ENCODE data around the gene WWOX.

Gene WWOX

DNA sequence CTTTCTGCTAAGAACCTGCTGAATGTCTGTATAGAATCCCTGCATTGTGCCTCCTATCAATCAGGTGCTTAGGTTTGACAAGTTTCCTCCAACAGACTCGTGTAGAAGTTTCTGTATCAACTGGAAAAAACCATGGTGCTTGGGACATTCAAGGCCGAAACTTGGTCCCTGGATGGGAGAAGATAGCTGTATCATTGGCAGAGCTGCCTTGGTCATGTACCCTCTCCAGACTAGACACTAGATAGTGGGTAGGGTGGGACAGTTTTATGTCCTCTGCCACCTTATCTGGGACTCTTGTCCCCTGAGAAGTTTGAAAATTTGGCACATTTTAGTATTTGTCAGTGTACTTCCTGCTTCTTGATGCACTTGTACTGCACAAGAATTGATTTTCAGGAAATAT, 520.8 kb downstream of the WWOX start:
- Histone ChIP-seq H3K27ac (ENCODE audit: low read depth, low read length, severe bottlenecking) (no peak overlapping the region), H3K9me3 (ENCODE audit: control insufficient read depth, low read length) (peaks cover 10% of the 10 kb centered on the region), H3K4me1 (ENCODE audit: control insufficient read depth, insufficient read depth, low read length, poor library complexity, severe bottlenecking) (peaks cover 9% of the 10 kb centered on the region), H3K4me3 (ENCODE audit: extremely low read depth, insufficient read depth, low read length, poor library complexity, severe bottlenecking) (no peak overlapping the region), H3K36me3 (ENCODE audit: control insufficient read depth, insufficient read depth, low read length) (no peaks in the 10 kb centered on the region)
- WGBS, 2 experiments (ENCODE audit: insufficient coverage in 2 of 2) = 40 to 86% methylated on average over 1 of the region's 2 CpGs

DNA sequence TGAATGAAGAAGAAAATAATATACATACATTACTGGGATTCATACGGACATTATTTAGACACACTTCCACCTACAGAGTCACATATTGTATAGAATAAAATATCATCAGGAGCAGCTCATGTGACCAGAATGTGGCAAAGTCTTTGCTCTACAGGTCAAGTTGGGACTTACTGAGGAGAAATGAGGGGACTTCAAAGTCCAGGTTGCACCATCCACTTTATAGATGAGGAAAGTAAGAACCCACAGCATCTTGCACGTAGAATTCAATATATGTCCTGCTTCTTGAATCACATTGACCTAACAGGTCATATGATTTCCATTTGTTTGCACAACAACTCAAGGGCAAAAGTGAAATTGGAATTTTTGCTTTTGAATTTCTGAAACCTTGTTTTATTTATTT, 524.3 kb downstream of the WWOX start:
- Histone ChIP-seq H3K4me1 (ENCODE audit: control insufficient read depth, insufficient read depth, low read length, poor library complexity, severe bottlenecking) (no peaks in the 10 kb centered on the region), H3K4me3 (ENCODE audit: extremely low read depth, insufficient read depth, low read length, poor library complexity, severe bottlenecking) (no peak overlapping the region), H3K9me3 (ENCODE audit: control insufficient read depth, low read length) (peaks cover 10% of the 10 kb centered on the region), H3K36me3 (ENCODE audit: control insufficient read depth, insufficient read depth, low read length) (no peaks in the 10 kb centered on the region), H3K27ac (ENCODE audit: low read depth, low read length, severe bottlenecking) (no peak overlapping the region)
- WGBS, 2 experiments (ENCODE audit: insufficient coverage in 2 of 2) = 100% methylated on average over 1 of the region's 2 CpGs; no CpG with 5 or more reads in 1 of the 2 experiments

DNA sequence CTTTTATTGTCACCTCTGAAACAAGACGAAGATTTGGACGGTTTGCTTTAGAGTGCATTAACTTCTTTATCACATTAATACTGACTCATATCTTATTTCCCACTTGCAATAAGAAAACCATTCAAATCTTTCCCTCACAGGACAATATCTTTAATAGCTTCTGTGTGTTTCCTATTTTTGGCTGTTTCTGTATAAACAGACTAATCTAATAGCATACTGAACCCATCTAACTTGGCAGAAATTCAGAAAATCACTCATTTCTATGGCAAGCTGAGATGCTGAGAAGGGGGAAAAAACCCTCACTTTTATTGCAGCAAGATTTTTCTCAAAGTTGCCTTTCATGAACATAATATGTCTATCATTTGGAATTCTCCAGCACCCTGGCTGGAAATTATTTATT, 524.9 kb downstream of the WWOX start:
- no peak overlapping the region for H3K27ac ChIP-seq (ENCODE audit: low read depth, low read length, severe bottlenecking)
- peaks cover 10% of the 10 kb centered on the region for H3K9me3 ChIP-seq (ENCODE audit: control insufficient read depth, low read length)
- WGBS, 2 experiments (ENCODE audit: insufficient coverage in 2 of 2) = 89 to 100% methylated on average over 2 of the region's 2 CpGs
- no peak overlapping the region for H3K4me3 ChIP-seq (ENCODE audit: extremely low read depth, insufficient read depth, low read length, poor library complexity, severe bottlenecking)
- H3K4me1 ChIP-seq (ENCODE audit: control insufficient read depth, insufficient read depth, low read length, poor library complexity, severe bottlenecking) = no peaks in the 10 kb centered on the region
- H3K36me3 ChIP-seq (ENCODE audit: control insufficient read depth, insufficient read depth, low read length) = no peaks in the 10 kb centered on the region

DNA sequence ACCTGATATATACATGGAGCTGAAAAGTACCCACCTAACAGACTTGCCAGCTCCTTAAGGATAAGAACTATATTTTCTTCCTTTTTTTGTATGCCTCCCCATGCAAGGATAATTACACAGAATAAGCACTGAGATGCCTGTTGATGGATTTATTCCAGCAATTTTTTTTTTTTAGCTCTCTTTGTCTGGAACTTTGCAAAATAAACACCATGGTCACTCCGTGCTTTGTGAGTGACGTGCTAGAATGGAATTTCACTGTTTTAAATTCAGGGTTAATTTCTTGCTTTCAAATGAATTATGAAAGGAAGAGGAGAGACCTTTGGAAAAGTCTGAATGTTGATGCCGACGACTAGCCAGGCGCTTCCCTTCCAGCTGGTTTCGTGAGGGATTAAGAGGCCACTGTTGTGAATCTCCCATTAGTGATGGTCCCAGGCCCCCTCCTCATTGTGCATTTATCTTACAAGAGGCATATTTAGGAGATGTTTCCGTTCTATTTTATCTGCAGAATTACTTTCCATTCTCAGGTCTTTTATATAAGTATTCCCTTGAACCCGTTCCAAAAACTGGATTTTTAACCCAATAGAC, 529.1 kb downstream of the WWOX start:
- Histone ChIP-seq H3K36me3 (ENCODE audit: control insufficient read depth, insufficient read depth, low read length) (no peaks in the 10 kb centered on the region), H3K4me3 (ENCODE audit: extremely low read depth, insufficient read depth, low read length, poor library complexity, severe bottlenecking) (no peak overlapping the region), H3K27ac (ENCODE audit: low read depth, low read length, severe bottlenecking) (no peak overlapping the region), H3K4me1 (ENCODE audit: control insufficient read depth, insufficient read depth, low read length, poor library complexity, severe bottlenecking) (no peaks in the 10 kb centered on the region), H3K9me3 (ENCODE audit: control insufficient read depth, low read length) (peaks cover 11% of the 10 kb centered on the region)
- 86 to 90% methylated on average over 2 to 3 of the region's 8 CpGs for WGBS, 2 experiments (ENCODE audit: insufficient coverage in 2 of 2)

DNA sequence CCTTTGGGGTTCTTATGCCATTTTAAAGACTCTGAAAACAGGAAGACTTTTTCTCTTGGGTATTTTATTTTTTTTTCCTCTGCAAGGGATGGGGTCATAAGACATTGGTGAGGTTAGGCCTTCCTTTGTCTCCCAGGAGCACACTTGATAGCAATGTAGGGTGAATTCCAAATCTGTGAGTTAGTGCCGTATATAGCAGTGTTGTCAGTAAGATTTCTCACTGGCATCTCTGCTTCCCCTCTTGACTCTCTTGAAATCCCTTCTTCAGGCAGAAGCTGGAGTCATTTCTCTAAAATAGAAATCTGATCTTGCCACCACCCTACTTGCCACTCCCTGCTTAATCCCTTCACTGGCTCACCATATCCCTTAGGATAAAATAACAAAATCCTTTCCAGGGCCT, 529.7 kb downstream of the WWOX start:
- no peaks in the 10 kb centered on the region for H3K36me3 ChIP-seq (ENCODE audit: control insufficient read depth, insufficient read depth, low read length)
- 43 to 80% methylated on average over 1 of the region's 1 CpG for WGBS, 2 experiments (ENCODE audit: insufficient coverage in 2 of 2)
- no peak overlapping the region for H3K4me3 ChIP-seq (ENCODE audit: extremely low read depth, insufficient read depth, low read length, poor library complexity, severe bottlenecking)
- peaks cover 11% of the 10 kb centered on the region for H3K9me3 ChIP-seq (ENCODE audit: control insufficient read depth, low read length)
- no peaks in the 10 kb centered on the region for H3K4me1 ChIP-seq (ENCODE audit: control insufficient read depth, insufficient read depth, low read length, poor library complexity, severe bottlenecking)
- no peak overlapping the region for H3K27ac ChIP-seq (ENCODE audit: low read depth, low read length, severe bottlenecking)

DNA sequence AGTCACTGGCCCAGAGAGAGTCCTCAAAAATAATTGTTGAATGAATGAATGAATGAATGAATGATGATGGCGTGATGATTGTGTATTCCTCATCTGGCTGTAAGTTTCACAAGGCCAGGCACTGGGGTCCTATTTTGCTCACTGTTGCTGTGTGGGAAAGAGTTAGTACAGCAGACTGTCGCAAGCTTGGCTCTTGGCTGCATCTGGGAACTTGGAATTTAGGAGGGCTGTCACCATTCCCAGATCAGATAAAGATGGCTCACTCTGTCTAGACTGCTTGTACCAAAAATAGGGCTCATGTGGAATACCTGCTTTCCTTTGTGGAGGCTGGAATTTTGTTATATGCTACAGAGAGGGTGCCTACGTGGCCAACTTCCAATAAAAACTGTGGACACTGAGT, 530.6 kb downstream of the WWOX start:
- Histone ChIP-seq H3K4me3 (ENCODE audit: extremely low read depth, insufficient read depth, low read length, poor library complexity, severe bottlenecking) (no peak overlapping the region), H3K36me3 (ENCODE audit: control insufficient read depth, insufficient read depth, low read length) (no peaks in the 10 kb centered on the region), H3K4me1 (ENCODE audit: control insufficient read depth, insufficient read depth, low read length, poor library complexity, severe bottlenecking) (no peaks in the 10 kb centered on the region), H3K9me3 (ENCODE audit: control insufficient read depth, low read length) (peaks cover 11% of the 10 kb centered on the region), H3K27ac (ENCODE audit: low read depth, low read length, severe bottlenecking) (no peak overlapping the region)
- 85 to 88% methylated on average over 2 of the region's 3 CpGs for WGBS, 2 experiments (ENCODE audit: insufficient coverage in 2 of 2)

DNA sequence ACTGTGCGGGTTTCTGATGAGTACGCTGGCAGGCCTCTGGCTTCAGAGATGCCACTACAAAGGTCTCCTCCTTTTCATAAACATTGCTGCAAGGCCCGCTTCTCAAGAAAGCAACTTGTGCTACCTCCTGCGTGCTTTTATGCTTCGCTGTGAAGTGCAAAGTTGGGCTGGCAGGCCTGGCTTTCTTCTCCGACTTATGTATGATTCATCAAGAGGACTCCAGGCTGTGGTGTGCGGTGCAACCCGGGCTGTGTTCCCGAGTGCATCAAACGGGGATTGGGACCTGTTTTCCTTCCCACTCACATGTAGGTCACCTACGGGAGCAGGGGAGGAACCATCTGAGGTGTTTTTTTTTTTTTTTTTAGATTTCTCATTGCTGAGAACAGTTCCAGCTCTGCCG, 534.1 kb downstream of the WWOX start:
- Histone ChIP-seq H3K4me1 (ENCODE audit: control insufficient read depth, insufficient read depth, low read length, poor library complexity, severe bottlenecking) (no peaks in the 10 kb centered on the region), H3K4me3 (ENCODE audit: extremely low read depth, insufficient read depth, low read length, poor library complexity, severe bottlenecking) (no peak overlapping the region), H3K36me3 (ENCODE audit: control insufficient read depth, insufficient read depth, low read length) (no peaks in the 10 kb centered on the region), H3K27ac (ENCODE audit: low read depth, low read length, severe bottlenecking) (no peak overlapping the region), H3K9me3 (ENCODE audit: control insufficient read depth, low read length) (peaks cover 11% of the 10 kb centered on the region)
- WGBS, 2 experiments (ENCODE audit: insufficient coverage in 2 of 2) = 87% methylated on average over 7 to 11 of the region's 12 CpGs

DNA sequence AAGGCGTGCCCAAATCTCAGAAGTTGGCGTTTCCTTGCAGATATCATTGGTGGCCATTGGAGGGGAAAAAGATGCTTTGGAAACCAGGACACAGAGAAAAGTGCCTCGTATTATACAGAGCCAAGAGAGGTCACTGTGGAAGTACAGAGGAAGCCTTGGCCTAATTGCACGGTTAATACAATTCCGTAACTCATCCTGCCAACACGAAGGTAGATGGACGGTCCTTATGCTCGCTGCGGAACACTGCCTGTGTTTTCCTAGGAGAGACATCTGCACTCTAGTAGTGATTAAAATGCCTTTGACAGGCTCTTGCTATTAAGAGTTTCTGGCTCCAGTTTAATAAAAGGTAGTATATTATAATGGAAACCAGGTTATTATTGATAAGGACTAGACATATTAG, 536.4 kb downstream of the WWOX start:
- no peak overlapping the region for H3K27ac ChIP-seq (ENCODE audit: low read depth, low read length, severe bottlenecking)
- H3K36me3 ChIP-seq (ENCODE audit: control insufficient read depth, insufficient read depth, low read length) = no peaks in the 10 kb centered on the region
- WGBS, 2 experiments (ENCODE audit: insufficient coverage in 2 of 2) = 88 to 93% methylated on average over 9 of the region's 9 CpGs
- H3K9me3 ChIP-seq (ENCODE audit: control insufficient read depth, low read length) = peaks cover 5% of the 10 kb centered on the region
- no peak overlapping the region for H3K4me3 ChIP-seq (ENCODE audit: extremely low read depth, insufficient read depth, low read length, poor library complexity, severe bottlenecking)
- H3K4me1 ChIP-seq (ENCODE audit: control insufficient read depth, insufficient read depth, low read length, poor library complexity, severe bottlenecking) = no peaks in the 10 kb centered on the region

DNA sequence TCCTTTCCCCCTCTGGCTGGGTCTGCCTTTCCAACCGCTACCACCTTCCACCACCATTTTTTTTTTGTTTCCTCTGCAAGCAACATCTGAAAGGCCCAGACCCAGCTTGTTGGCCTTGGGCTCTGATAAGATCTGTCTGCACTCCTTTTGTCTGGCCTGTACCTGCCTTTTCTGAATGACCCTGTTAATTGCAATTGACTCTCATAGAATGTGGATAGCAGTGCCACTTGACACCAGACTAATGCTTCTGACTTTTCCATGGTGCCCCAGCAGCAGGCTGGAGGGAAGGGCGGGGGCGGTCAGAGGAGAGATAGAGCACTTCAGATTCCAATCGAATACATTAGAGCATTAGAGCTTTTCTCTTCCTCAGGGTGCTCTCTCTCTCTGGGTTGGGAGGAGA, 538.9 kb downstream of the WWOX start:
- H3K4me3 ChIP-seq (ENCODE audit: extremely low read depth, insufficient read depth, low read length, poor library complexity, severe bottlenecking) = no peak overlapping the region
- no peak overlapping the region for H3K27ac ChIP-seq (ENCODE audit: low read depth, low read length, severe bottlenecking)
- H3K36me3 ChIP-seq (ENCODE audit: control insufficient read depth, insufficient read depth, low read length) = no peaks in the 10 kb centered on the region
- no peaks in the 10 kb centered on the region for H3K4me1 ChIP-seq (ENCODE audit: control insufficient read depth, insufficient read depth, low read length, poor library complexity, severe bottlenecking)
- 71 to 79% methylated on average over 1 to 3 of the region's 4 CpGs for WGBS, 2 experiments (ENCODE audit: insufficient coverage in 2 of 2)
- no peaks in the 10 kb centered on the region for H3K9me3 ChIP-seq (ENCODE audit: control insufficient read depth, low read length)

DNA sequence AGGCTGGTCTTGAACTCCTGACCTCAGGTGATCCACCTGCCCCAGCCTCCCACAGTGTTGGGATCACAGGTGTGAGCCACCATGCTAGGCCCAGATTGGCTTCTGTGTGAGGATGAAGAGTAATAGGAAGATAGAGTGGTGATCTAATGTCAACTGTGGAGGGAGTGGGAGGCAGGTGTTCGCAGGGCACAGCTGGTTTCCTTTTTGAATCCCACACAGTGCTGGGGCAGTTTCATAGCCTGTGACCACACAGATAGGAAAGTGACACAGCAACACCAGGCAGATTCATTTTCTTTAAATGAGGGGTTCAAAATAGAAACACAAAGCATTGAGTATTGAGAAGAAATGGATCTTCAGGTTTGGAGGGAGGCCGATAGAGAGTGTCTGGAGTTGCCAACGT, 540.3 kb downstream of the WWOX start:
- no peaks in the 10 kb centered on the region for H3K36me3 ChIP-seq (ENCODE audit: control insufficient read depth, insufficient read depth, low read length)
- no peak overlapping the region for H3K27ac ChIP-seq (ENCODE audit: low read depth, low read length, severe bottlenecking)
- no peaks in the 10 kb centered on the region for H3K9me3 ChIP-seq (ENCODE audit: control insufficient read depth, low read length)
- H3K4me3 ChIP-seq (ENCODE audit: extremely low read depth, insufficient read depth, low read length, poor library complexity, severe bottlenecking) = no peak overlapping the region
- WGBS, 2 experiments (ENCODE audit: insufficient coverage in 2 of 2) = 80 to 100% methylated on average over 1 of the region's 3 CpGs
- H3K4me1 ChIP-seq (ENCODE audit: control insufficient read depth, insufficient read depth, low read length, poor library complexity, severe bottlenecking) = no peaks in the 10 kb centered on the region

DNA sequence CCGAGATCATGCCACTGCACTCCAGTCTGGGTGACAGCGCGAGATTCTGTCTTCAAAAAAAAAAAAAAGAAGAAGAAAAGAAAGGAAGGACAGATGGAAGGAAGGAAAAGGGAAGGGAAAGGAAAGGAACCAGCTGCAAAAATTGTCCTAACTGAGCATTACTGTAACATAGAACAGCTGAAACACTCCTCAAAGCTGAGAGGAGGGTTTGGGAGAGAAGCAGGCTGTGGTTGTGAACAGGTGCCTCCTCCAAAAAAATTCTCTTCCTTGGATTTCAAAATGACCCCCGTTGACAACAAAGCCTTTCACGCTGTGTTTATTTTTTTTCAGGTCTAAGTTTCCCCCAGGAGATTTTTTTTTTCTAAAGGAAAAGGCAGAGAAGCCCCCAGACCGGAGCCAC, 541.4 kb downstream of the WWOX start:
- H3K36me3 ChIP-seq (ENCODE audit: control insufficient read depth, insufficient read depth, low read length) = no peaks in the 10 kb centered on the region
- H3K4me1 ChIP-seq (ENCODE audit: control insufficient read depth, insufficient read depth, low read length, poor library complexity, severe bottlenecking) = no peaks in the 10 kb centered on the region
- H3K9me3 ChIP-seq (ENCODE audit: control insufficient read depth, low read length) = no peaks in the 10 kb centered on the region
- no peak overlapping the region for H3K4me3 ChIP-seq (ENCODE audit: extremely low read depth, insufficient read depth, low read length, poor library complexity, severe bottlenecking)
- H3K27ac ChIP-seq (ENCODE audit: low read depth, low read length, severe bottlenecking) = no peak overlapping the region
- 94 to 100% methylated on average over 1 to 3 of the region's 6 CpGs for WGBS, 2 experiments (ENCODE audit: insufficient coverage in 2 of 2)
